ENCODE measurements around the gene EGFR.

The EGFR gene

DNA sequence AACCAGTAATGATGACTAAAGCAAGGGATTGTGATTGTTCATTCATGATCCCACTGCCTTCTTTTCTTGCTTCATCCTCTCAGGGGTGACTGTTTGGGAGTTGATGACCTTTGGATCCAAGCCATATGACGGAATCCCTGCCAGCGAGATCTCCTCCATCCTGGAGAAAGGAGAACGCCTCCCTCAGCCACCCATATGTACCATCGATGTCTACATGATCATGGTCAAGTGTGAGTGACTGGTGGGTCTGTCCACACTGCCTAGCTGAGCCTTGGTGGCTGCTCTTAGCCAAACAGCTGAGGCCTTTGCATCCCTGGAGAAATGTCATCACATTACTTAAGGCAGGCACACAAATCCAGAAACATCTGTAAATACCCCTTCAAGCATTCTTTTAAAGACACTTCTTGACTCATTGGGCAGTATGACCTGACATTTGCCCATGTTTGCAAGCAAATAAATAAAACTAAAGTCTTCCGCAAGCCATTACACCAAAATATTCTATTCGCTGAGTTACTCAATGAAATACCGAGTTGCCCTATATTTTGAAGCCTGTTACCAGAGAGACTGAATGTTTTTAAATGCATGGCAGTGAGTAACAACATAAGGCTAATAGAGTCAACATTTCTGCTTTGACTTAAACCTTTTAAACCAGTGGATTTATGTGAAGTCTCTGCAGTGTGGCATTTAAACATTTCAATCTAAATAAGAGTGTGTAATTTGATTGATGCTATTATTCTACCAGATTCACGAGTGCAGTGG is 180.0 kb downstream of the EGFR start:
- in situ Hi-C loops (cut with MboI; ENCODE audit: low sequenced_read_pairs) = no loop called here
- Histone ChIP-seq H3K36me3 (replicated peaks) (no peaks in the 10 kb centered on the region), H3K4me1 (no peaks in the 10 kb centered on the region), H3K27me3 (ENCODE audit: low read depth) (no peaks in the 10 kb centered on the region), H3K9me3 (no peaks in the 10 kb centered on the region), H3K4me3 (no peak overlapping the region)
- no peak for DNase-seq (ENCODE audit: low spot score in 2 of 2)

DNA sequence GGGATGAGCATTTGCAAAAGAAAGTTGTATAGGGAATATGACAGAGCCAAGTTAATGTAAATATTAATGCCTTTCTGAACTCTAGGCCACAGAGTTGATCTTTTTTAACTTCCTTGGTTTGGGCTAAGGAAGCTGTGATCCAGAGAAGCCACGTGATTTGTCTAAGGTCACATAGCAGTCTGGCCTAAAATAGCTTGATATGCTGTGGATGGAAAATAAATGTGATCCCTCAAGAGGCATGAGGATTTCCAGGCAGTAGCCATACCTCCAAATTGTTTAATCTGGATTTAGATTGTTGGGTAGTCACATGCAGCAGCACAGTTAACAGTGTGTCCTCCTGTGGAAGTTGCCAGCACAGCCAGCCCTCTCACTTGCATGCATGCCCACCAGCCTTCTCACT is 180.6 kb downstream of the EGFR start:
- Histone ChIP-seq H3K27me3 (ENCODE audit: low read depth) (no peaks in the 10 kb centered on the region), H3K36me3 (replicated peaks) (no peaks in the 10 kb centered on the region), H3K4me3 (no peak overlapping the region), H3K9me3 (no peaks in the 10 kb centered on the region), H3K4me1 (no peaks in the 10 kb centered on the region)
- no peak for DNase-seq (ENCODE audit: low spot score in 2 of 2)
- in situ Hi-C loops (cut with MboI; ENCODE audit: low sequenced_read_pairs) = no loop called here

DNA sequence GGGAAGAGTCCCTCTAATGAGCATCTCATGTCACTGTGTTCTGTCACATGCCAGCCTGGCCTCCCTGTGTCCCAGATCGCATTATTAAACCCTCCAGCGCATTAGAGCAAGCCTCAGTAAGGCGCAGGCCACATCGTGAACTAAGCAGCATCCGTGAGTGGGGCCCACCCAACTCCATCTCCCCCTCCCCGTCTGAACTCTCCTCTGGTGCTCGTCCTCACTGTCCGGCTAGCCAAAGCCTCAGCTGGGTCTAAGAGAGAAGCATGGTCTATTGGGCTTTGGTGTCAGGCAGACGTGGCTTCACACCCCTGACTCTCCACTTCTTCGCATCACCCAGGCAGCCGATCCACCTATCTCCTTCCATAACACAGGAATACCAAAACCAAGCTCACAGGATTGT is 181.6 kb downstream of the EGFR start:
- no peaks in the 10 kb centered on the region for H3K27me3 ChIP-seq (ENCODE audit: low read depth)
- H3K36me3 ChIP-seq (replicated peaks) = no peaks in the 10 kb centered on the region
- H3K9me3 ChIP-seq = no peaks in the 10 kb centered on the region
- H3K4me3 ChIP-seq = no peak overlapping the region
- in situ Hi-C loops (cut with MboI; ENCODE audit: low sequenced_read_pairs) = no loop called here
- no peaks in the 10 kb centered on the region for H3K4me1 ChIP-seq
- no peak for DNase-seq (ENCODE audit: low spot score in 2 of 2)

DNA sequence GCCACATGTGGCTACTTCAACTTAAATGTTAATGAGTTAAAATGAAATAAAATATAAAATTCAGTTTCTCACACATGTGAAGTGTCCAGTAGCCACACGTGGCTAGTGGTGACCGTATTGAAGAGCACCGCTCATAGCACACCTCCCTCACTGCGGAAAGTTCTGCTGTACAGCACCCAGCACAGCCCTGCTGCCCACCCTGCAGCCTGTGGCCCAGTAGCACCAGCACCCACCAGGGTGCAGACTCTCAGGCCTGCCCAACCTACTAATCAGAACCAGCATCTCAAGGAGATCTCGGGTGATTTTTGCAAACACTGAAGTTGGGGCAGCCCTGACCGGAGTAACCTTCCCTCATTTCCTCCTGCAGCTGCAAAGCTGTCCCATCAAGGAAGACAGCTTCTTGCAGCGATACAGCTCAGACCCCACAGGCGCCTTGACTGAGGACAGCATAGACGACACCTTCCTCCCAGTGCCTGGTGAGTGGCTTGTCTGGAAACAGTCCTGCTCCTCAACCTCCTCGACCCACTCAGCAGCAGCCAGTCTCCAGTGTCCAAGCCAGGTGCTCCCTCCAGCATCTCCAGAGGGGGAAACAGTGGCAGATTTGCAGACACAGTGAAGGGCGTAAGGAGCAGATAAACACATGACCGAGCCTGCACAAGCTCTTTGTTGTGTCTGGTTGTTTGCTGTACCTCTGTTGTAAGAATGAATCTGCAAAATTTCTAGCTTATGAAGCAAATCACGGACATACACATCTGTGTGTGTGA is 183.5 kb downstream of the EGFR start:
- Histone ChIP-seq H3K27me3 (ENCODE audit: low read depth) (no peaks in the 10 kb centered on the region), H3K36me3 (replicated peaks) (no peaks in the 10 kb centered on the region), H3K4me1 (no peaks in the 10 kb centered on the region), H3K4me3 (no peak overlapping the region), H3K9me3 (no peaks in the 10 kb centered on the region)
- in situ Hi-C loops (cut with MboI; ENCODE audit: low sequenced_read_pairs) = no loop called here
- no peak for DNase-seq (ENCODE audit: low spot score in 2 of 2)

DNA sequence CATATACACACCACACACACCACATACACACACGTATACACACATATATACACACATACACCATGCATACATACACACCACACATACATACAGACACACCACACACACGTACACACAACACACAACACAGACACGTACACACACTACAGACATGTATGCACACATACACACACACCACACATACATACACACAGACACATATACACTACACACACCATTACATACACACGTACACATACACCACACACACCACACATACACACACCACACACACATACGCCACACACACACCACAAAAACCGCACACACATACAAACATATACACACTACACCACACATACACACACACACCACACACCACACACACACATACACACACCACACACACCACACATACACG is 184.5 kb downstream of the EGFR start:
- in situ Hi-C loops (cut with MboI; ENCODE audit: low sequenced_read_pairs) = no loop called here
- DNase-seq (ENCODE audit: low spot score in 2 of 2) = no peak
- H3K4me3 ChIP-seq = no peak overlapping the region
- no peaks in the 10 kb centered on the region for H3K4me1 ChIP-seq
- H3K36me3 ChIP-seq (replicated peaks) = no peaks in the 10 kb centered on the region
- H3K27me3 ChIP-seq (ENCODE audit: low read depth) = no peaks in the 10 kb centered on the region
- H3K9me3 ChIP-seq = no peaks in the 10 kb centered on the region

DNA sequence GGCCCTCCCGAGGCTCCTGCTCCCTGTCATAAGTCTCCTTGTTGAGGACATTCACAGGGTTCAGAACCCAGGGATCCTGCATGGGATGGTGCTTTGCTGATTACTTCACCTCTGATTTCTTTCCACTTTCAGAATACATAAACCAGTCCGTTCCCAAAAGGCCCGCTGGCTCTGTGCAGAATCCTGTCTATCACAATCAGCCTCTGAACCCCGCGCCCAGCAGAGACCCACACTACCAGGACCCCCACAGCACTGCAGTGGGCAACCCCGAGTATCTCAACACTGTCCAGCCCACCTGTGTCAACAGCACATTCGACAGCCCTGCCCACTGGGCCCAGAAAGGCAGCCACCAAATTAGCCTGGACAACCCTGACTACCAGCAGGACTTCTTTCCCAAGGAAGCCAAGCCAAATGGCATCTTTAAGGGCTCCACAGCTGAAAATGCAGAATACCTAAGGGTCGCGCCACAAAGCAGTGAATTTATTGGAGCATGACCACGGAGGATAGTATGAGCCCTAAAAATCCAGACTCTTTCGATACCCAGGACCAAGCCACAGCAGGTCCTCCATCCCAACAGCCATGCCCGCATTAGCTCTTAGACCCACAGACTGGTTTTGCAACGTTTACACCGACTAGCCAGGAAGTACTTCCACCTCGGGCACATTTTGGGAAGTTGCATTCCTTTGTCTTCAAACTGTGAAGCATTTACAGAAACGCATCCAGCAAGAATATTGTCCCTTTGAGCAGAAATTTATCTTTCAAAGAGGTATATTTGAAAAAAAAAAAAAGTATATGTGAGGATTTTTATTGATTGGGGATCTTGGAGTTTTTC is 186.5 kb downstream of the EGFR start:
- no peaks in the 10 kb centered on the region for H3K36me3 ChIP-seq (replicated peaks)
- no peaks in the 10 kb centered on the region for H3K4me1 ChIP-seq
- no peak for DNase-seq (ENCODE audit: low spot score in 2 of 2)
- H3K4me3 ChIP-seq = no peak overlapping the region
- no peaks in the 10 kb centered on the region for H3K27me3 ChIP-seq (ENCODE audit: low read depth)
- H3K9me3 ChIP-seq = no peaks in the 10 kb centered on the region
- in situ Hi-C loops (cut with MboI; ENCODE audit: low sequenced_read_pairs) = no loop called here

DNA sequence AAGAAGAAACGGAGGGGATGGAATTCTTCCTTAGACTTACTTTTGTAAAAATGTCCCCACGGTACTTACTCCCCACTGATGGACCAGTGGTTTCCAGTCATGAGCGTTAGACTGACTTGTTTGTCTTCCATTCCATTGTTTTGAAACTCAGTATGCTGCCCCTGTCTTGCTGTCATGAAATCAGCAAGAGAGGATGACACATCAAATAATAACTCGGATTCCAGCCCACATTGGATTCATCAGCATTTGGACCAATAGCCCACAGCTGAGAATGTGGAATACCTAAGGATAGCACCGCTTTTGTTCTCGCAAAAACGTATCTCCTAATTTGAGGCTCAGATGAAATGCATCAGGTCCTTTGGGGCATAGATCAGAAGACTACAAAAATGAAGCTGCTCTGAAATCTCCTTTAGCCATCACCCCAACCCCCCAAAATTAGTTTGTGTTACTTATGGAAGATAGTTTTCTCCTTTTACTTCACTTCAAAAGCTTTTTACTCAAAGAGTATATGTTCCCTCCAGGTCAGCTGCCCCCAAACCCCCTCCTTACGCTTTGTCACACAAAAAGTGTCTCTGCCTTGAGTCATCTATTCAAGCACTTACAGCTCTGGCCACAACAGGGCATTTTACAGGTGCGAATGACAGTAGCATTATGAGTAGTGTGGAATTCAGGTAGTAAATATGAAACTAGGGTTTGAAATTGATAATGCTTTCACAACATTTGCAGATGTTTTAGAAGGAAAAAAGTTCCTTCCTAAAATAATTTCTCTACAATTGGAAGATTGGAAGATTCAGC is 187.6 kb downstream of the EGFR start:
- H3K27me3 ChIP-seq (ENCODE audit: low read depth) = no peaks in the 10 kb centered on the region
- DNase-seq (ENCODE audit: low spot score in 2 of 2) = no peak
- no peaks in the 10 kb centered on the region for H3K9me3 ChIP-seq
- in situ Hi-C loops (cut with MboI; ENCODE audit: low sequenced_read_pairs) = no loop called here
- H3K4me1 ChIP-seq = no peaks in the 10 kb centered on the region
- no peaks in the 10 kb centered on the region for H3K36me3 ChIP-seq (replicated peaks)
- H3K4me3 ChIP-seq = no peak overlapping the region

DNA sequence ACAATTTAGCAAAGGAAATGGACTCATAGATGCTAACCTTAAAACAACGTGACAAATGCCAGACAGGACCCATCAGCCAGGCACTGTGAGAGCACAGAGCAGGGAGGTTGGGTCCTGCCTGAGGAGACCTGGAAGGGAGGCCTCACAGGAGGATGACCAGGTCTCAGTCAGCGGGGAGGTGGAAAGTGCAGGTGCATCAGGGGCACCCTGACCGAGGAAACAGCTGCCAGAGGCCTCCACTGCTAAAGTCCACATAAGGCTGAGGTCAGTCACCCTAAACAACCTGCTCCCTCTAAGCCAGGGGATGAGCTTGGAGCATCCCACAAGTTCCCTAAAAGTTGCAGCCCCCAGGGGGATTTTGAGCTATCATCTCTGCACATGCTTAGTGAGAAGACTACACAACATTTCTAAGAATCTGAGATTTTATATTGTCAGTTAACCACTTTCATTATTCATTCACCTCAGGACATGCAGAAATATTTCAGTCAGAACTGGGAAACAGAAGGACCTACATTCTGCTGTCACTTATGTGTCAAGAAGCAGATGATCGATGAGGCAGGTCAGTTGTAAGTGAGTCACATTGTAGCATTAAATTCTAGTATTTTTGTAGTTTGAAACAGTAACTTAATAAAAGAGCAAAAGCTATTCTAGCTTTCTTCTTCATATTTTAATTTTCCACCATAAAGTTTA is 188.8 kb downstream of the EGFR start:
- in situ Hi-C loops (cut with MboI; ENCODE audit: low sequenced_read_pairs) = no loop called here
- H3K4me1 ChIP-seq = no peaks in the 10 kb centered on the region
- H3K27me3 ChIP-seq (ENCODE audit: low read depth) = no peaks in the 10 kb centered on the region
- H3K9me3 ChIP-seq = no peaks in the 10 kb centered on the region
- no peaks in the 10 kb centered on the region for H3K36me3 ChIP-seq (replicated peaks)
- no peak for DNase-seq (ENCODE audit: low spot score in 2 of 2)
- H3K4me3 ChIP-seq = no peak overlapping the region

DNA sequence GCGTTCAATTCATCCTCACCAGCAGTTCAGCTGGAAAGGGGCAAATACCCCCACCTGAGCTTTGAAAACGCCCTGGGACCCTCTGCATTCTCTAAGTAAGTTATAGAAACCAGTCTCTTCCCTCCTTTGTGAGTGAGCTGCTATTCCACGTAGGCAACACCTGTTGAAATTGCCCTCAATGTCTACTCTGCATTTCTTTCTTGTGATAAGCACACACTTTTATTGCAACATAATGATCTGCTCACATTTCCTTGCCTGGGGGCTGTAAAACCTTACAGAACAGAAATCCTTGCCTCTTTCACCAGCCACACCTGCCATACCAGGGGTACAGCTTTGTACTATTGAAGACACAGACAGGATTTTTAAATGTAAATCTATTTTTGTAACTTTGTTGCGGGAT is 190.5 kb downstream of the EGFR start:
- H3K36me3 ChIP-seq (replicated peaks) = no peaks in the 10 kb centered on the region
- no peaks in the 10 kb centered on the region for H3K4me1 ChIP-seq
- in situ Hi-C loops (cut with MboI; ENCODE audit: low sequenced_read_pairs) = no loop called here
- no peak for DNase-seq (ENCODE audit: low spot score in 2 of 2)
- no peak overlapping the region for H3K4me3 ChIP-seq
- H3K27me3 ChIP-seq (ENCODE audit: low read depth) = no peaks in the 10 kb centered on the region
- no peaks in the 10 kb centered on the region for H3K9me3 ChIP-seq

DNA sequence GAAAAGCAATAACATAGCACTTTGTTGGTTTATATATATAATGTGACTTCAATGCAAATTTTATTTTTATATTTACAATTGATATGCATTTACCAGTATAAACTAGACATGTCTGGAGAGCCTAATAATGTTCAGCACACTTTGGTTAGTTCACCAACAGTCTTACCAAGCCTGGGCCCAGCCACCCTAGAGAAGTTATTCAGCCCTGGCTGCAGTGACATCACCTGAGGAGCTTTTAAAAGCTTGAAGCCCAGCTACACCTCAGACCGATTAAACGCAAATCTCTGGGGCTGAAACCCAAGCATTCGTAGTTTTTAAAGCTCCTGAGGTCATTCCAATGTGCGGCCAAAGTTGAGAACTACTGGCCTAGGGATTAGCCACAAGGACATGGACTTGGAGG is 191.4 kb downstream of the EGFR start:
- no peaks in the 10 kb centered on the region for H3K27me3 ChIP-seq (ENCODE audit: low read depth)
- H3K9me3 ChIP-seq = no peaks in the 10 kb centered on the region
- no peak for DNase-seq (ENCODE audit: low spot score in 2 of 2)
- no peaks in the 10 kb centered on the region for H3K36me3 ChIP-seq (replicated peaks)
- no peaks in the 10 kb centered on the region for H3K4me1 ChIP-seq
- H3K4me3 ChIP-seq = no peak overlapping the region
- in situ Hi-C loops (cut with MboI; ENCODE audit: low sequenced_read_pairs) = no loop called here

DNA sequence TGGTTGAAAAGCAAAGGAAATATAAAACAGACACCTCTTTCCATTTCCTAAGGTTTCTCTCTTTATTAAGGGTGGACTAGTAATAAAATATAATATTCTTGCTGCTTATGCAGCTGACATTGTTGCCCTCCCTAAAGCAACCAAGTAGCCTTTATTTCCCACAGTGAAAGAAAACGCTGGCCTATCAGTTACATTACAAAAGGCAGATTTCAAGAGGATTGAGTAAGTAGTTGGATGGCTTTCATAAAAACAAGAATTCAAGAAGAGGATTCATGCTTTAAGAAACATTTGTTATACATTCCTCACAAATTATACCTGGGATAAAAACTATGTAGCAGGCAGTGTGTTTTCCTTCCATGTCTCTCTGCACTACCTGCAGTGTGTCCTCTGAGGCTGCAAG is 191.9 kb downstream of the EGFR start:
- Histone ChIP-seq H3K27me3 (ENCODE audit: low read depth) (no peaks in the 10 kb centered on the region), H3K4me1 (no peaks in the 10 kb centered on the region), H3K9me3 (no peaks in the 10 kb centered on the region), H3K4me3 (no peak overlapping the region), H3K36me3 (replicated peaks) (no peaks in the 10 kb centered on the region)
- in situ Hi-C loops (cut with MboI; ENCODE audit: low sequenced_read_pairs) = no loop called here
- no peak for DNase-seq (ENCODE audit: low spot score in 2 of 2)

DNA sequence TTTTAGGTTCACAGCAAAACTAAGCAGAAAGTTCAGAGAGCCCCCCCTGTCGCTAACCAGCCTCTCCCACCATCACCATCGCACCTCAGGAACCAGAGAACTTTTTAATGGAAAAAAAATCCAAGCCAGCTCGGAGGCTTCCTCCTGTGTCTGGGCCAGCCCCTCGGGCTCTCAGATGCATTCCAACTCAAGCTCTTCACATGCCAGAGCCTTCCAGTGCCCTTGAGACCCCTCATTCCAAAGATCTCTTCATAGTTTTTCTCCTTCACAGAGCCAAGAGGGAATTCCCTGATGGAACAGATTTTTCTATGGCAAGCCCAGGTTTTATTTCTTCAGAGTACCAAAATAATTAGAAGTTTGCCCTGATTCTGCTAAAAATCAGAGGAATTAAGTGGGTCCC is 192.9 kb downstream of the EGFR start:
- Histone ChIP-seq H3K36me3 (replicated peaks) (no peaks in the 10 kb centered on the region), H3K9me3 (no peaks in the 10 kb centered on the region), H3K27me3 (ENCODE audit: low read depth) (no peaks in the 10 kb centered on the region), H3K4me3 (no peak overlapping the region), H3K4me1 (no peaks in the 10 kb centered on the region)
- in situ Hi-C loops (cut with MboI; ENCODE audit: low sequenced_read_pairs) = no loop called here
- DNase-seq (ENCODE audit: low spot score in 2 of 2) = no peak

DNA sequence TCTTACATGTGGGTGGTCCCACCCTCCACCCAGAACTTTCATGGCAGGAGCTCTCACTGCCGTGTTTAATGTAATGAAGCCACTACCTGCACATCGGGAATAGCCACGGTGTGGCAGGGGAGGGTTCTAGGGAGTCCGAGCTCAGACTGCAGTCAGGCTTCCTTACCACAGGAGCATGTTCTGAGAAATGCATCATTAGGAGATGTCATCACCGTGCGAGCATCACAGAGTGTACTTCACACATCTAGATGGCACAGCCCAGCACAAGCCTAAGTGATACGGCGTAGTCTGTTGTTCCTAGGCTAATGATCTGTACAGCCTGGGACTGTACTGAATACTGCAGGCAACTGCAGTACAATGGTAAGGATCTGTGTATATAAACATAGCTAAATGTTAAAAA is 193.4 kb downstream of the EGFR start:
- in situ Hi-C loops (cut with MboI; ENCODE audit: low sequenced_read_pairs) = no loop called here
- H3K9me3 ChIP-seq = no peaks in the 10 kb centered on the region
- no peaks in the 10 kb centered on the region for H3K36me3 ChIP-seq (replicated peaks)
- H3K4me3 ChIP-seq = no peak overlapping the region
- H3K27me3 ChIP-seq (ENCODE audit: low read depth) = no peaks in the 10 kb centered on the region
- DNase-seq (ENCODE audit: low spot score in 2 of 2) = no peak
- no peaks in the 10 kb centered on the region for H3K4me1 ChIP-seq
